Astrocyte of the spinal cord (primary cell): ENCODE measurements around the gene SSX2IP.

ENCODE experiments used
- DNase-seq: peaks from one replicate; pipeline ENCODE4 v3.0.0; 2011; ENCODE audit warnings: low read depth, low spot score
- H3K4me3 ChIP-seq: 2 replicates; pipeline ENCODE4 v1.5.1; 2011; ENCODE audit warnings: low read depth, mild to moderate bottlenecking, low read length, moderate library complexity
- CTCF ChIP-seq: IDR thresholded peaks from 2 replicates; pipeline ENCODE4 v1.5.1; 2012; ENCODE audit warnings: low read depth, mild to moderate bottlenecking, low read length, inconsistent platforms
- in situ Hi-C: cut with HindIII; loops from 2 replicates; pipeline ENCODE4 v1.10.0; 2017; ENCODE audit warnings: low sequenced_read_pairs

The SSX2IP gene

GRCh38 chr1:84682047-84682446, 8.2 kb downstream of the SSX2IP start:
- DNase-seq = no peak
- H3K4me3 ChIP-seq = no peak overlapping the region
- TF ChIP-seq CTCF = no peak
- in situ Hi-C loops = no loop called here

GRCh38 chr1:84677415-84678099, 12.7 kb downstream of the SSX2IP start:
- DNase-seq = no peak
- no peak overlapping the region for H3K4me3 ChIP-seq
- no peak for TF ChIP-seq CTCF
- in situ Hi-C loops = no loop called here

GRCh38 chr1:84675631-84676030, 14.6 kb downstream of the SSX2IP start:
- in situ Hi-C loops = no loop called here
- TF ChIP-seq CTCF = no peak
- DNase-seq = no peak
- H3K4me3 ChIP-seq = no peak overlapping the region

- in situ Hi-C loops = no loop called here
- no peak for TF ChIP-seq CTCF
- H3K4me3 ChIP-seq = no peak overlapping the region
- no peak for DNase-seq
Observed at GRCh38 chr1:84675106-84675505, 15.2 kb downstream of the SSX2IP start.

GRCh38 chr1:84674705-84675104, 15.6 kb downstream of the SSX2IP start:
- DNase-seq = no peak

GRCh38 chr1:84674021-84674420, 16.2 kb downstream of the SSX2IP start:
- DNase-seq = no peak
- no peak for TF ChIP-seq CTCF
- in situ Hi-C loops = no loop called here
- no peak overlapping the region for H3K4me3 ChIP-seq

More at GRCh38 chr1:84674705-84675104, 15.6 kb downstream of the SSX2IP start:
- in situ Hi-C loops = no loop called here
- TF ChIP-seq CTCF = no peak
- no peak overlapping the region for H3K4me3 ChIP-seq
